Stimulated activated CD8-positive, alpha-beta memory T cell treated with anti-CD3 and anti-CD28 coated beads, Interleukin-4, amount 100 ng/mL, for 1 hour (primary cell): ENCODE measurements around the gene TIRAP.
"Not testable (repeated sequence)": the region's sequence is repeated elsewhere in the genome, so short reads cannot be mapped to it uniquely, and the experiment has no call there.

Experiments used
- DNase-seq, 2 donors: peaks; one replicate each; pipeline ENCODE4 v3.0.0-alpha.2; 2020; ENCODE audit warnings: low read depth in 2 of 2, low spot score in 1 of 2

Gene TIRAP

GRCh38 chr11:126282736-126283591 lies at the start of gene TIRAP:
Gene TIRAP, plus strand, starts transcription at chr11:126283093. Its CDS starts 7,802 bp downstream, at chr11:126290895.
- DNase-seq, result peak; percentile 24 to 34

GRCh38 chr11:126233391-126233790 lies 49.5 kb upstream of the TIRAP start:
- DNase-seq, result no peak

- no peak for DNase-seq
These were observed 36.3 kb upstream of the TIRAP start for GRCh38 chr11:126246636-126247035.

- DNase-seq, result no peak
These were observed 29.6 kb upstream of the TIRAP start for GRCh38 chr11:126253265-126253664.

- DNase-seq, result no peak
These were observed 28.1 kb upstream of the TIRAP start for GRCh38 chr11:126254819-126255218.

- DNase-seq, result not testable (repeated sequence)
These were observed 27.4 kb upstream of the TIRAP start for GRCh38 chr11:126255507-126255906.

- DNase-seq, result no peak
These were observed 26.7 kb upstream of the TIRAP start for GRCh38 chr11:126256216-126256615.

GRCh38 chr11:126257144-126257543 lies 25.7 kb upstream of the TIRAP start:
- DNase-seq, result no peak

- no peak for DNase-seq
These were observed 25.1 kb upstream of the TIRAP start for GRCh38 chr11:126257764-126258163.

GRCh38 chr11:126262216-126262615 lies 20.7 kb upstream of the TIRAP start:
- DNase-seq, result no peak

GRCh38 chr11:126263489-126263888 lies 19.4 kb upstream of the TIRAP start:
- no peak for DNase-seq

GRCh38 chr11:126265811-126266210 lies 17.1 kb upstream of the TIRAP start:
- no peak for DNase-seq

GRCh38 chr11:126267650-126268049 lies 15.2 kb upstream of the TIRAP start:
- no peak for DNase-seq

- no peak for DNase-seq
These were observed 14.6 kb upstream of the TIRAP start for GRCh38 chr11:126268361-126268707.

- peak; percentile 98 to 100 for DNase-seq
These were observed 13.9 kb upstream of the TIRAP start, which contains the start of the genes FOXRED1 and SRPRA for GRCh38 chr11:126268708-126269579. Gene FOXRED1, plus strand, starts transcription at chr11:126269154. Its CDS starts 53 bp downstream, at chr11:126269207. Gene SRPRA, minus strand, starts transcription at chr11:126268895. Its CDS starts 91 bp downstream, at chr11:126268804.

- DNase-seq, result no peak
These were observed 5.6 kb upstream of the TIRAP start for GRCh38 chr11:126277322-126277721.

- DNase-seq, result no peak
These were observed 5.1 kb upstream of the TIRAP start for GRCh38 chr11:126277780-126278179.

- DNase-seq, result no peak
These were observed 3.7 kb upstream of the TIRAP start for GRCh38 chr11:126279191-126279590.

GRCh38 chr11:126280595-126280994 lies 2.3 kb upstream of the TIRAP start:
- no peak for DNase-seq

GRCh38 chr11:126281245-126281644 lies 1.6 kb upstream of the TIRAP start:
- no peak for DNase-seq

- no peak for DNase-seq
These were observed 1.2 kb upstream of the TIRAP start for GRCh38 chr11:126281666-126282175.

GRCh38 chr11:126282361-126282735 lies 545 bp upstream of the TIRAP start:
- no peak for DNase-seq
